ENCODE data around the gene ARSI.

ARSI gene

DNA sequence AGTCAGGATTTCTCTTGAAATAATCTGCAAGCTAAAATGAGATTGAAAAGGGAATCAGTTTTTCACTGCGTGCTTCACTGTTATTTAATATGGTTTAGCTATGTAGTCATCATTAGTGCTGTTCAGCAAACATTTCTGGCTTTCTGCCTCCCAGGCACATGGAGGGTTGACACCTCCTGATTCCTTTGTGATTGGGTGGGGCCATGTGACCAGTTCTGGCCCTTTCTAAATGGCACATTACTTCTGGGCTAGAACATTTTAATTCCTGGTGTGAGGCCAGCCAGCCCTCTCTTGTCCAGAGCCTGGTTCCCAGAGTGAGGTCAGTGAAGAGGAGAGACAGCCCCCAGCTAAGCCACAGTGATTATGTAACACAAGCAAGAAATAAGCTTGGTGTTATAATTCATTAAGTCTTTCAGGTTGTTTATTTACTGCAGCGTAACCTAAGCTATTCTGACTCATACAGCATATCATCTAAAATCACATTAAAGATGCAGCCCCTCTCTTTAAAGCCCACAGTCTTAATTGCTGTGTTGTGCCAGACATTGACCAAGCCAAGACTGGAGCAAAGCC lies 17.4 kb upstream of the ARSI start (continued):
- TF ChIP-seq, protein P1, sequence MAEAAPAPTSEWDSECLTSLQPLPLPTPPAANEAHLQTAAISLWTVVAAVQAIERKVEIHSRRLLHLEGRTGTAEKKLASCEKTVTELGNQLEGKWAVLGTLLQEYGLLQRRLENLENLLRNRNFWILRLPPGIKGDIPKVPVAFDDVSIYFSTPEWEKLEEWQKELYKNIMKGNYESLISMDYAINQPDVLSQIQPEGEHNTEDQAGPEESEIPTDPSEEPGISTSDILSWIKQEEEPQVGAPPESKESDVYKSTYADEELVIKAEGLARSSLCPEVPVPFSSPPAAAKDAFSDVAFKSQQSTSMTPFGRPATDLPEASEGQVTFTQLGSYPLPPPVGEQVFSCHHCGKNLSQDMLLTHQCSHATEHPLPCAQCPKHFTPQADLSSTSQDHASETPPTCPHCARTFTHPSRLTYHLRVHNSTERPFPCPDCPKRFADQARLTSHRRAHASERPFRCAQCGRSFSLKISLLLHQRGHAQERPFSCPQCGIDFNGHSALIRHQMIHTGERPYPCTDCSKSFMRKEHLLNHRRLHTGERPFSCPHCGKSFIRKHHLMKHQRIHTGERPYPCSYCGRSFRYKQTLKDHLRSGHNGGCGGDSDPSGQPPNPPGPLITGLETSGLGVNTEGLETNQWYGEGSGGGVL (tag by site-specific recombination; IDR thresholded peaks at IDR 0.05) = no peak
- TF ChIP-seq ZNF600 (tag by site-specific recombination; IDR thresholded peaks at IDR 0.05) (peak; percentile 53), ZNF324 (tag by site-specific recombination; IDR thresholded peaks at IDR 0.05) (0 out of 2 replicates have a peak, but pooled peaks have one; percentile 30), ZNF621 (tag by site-specific recombination; IDR thresholded peaks at IDR 0.05) (no peak), KLF1 (tag by site-specific recombination; IDR thresholded peaks at IDR 0.05) (no peak), ZFP69B (tag by site-specific recombination; IDR thresholded peaks at IDR 0.05) (peak; percentile 72), ZNF391 (tag by site-specific recombination; IDR thresholded peaks at IDR 0.05; ENCODE audit: borderline replicate concordance, low read depth) (no peak; the same call in 1 of the 2 replicates), MEIS1 (CRISPR knock-in tag; IDR thresholded peaks at IDR 0.05; ENCODE audit: borderline replicate concordance) (no peak), ZBTB21 (tag by site-specific recombination; IDR thresholded peaks at IDR 0.05) (0 out of 2 replicates have a peak, but pooled peaks have one; percentile 11), ZNF354C (tag by site-specific recombination; IDR thresholded peaks at IDR 0.05; ENCODE audit: borderline replicate concordance, low read depth) (no peak), SCRT2 (tag by site-specific recombination; IDR thresholded peaks at IDR 0.05) (no peak), YY1 (tag by site-specific recombination; IDR thresholded peaks at IDR 0.05) (no peak), ZXDB (tag by site-specific recombination; IDR thresholded peaks at IDR 0.05) (no peak)
- TF ChIP-seq, protein P2, sequence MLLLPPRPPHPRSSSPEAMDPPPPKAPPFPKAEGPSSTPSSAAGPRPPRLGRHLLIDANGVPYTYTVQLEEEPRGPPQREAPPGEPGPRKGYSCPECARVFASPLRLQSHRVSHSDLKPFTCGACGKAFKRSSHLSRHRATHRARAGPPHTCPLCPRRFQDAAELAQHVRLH (tag by site-specific recombination; IDR thresholded peaks at IDR 0.05) = no peak
- TF ChIP-seq, protein P3, sequence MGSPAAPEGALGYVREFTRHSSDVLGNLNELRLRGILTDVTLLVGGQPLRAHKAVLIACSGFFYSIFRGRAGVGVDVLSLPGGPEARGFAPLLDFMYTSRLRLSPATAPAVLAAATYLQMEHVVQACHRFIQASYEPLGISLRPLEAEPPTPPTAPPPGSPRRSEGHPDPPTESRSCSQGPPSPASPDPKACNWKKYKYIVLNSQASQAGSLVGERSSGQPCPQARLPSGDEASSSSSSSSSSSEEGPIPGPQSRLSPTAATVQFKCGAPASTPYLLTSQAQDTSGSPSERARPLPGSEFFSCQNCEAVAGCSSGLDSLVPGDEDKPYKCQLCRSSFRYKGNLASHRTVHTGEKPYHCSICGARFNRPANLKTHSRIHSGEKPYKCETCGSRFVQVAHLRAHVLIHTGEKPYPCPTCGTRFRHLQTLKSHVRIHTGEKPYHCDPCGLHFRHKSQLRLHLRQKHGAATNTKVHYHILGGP (tag by site-specific recombination; IDR thresholded peaks at IDR 0.05) = no peak
- TF ChIP-seq, protein P4, sequence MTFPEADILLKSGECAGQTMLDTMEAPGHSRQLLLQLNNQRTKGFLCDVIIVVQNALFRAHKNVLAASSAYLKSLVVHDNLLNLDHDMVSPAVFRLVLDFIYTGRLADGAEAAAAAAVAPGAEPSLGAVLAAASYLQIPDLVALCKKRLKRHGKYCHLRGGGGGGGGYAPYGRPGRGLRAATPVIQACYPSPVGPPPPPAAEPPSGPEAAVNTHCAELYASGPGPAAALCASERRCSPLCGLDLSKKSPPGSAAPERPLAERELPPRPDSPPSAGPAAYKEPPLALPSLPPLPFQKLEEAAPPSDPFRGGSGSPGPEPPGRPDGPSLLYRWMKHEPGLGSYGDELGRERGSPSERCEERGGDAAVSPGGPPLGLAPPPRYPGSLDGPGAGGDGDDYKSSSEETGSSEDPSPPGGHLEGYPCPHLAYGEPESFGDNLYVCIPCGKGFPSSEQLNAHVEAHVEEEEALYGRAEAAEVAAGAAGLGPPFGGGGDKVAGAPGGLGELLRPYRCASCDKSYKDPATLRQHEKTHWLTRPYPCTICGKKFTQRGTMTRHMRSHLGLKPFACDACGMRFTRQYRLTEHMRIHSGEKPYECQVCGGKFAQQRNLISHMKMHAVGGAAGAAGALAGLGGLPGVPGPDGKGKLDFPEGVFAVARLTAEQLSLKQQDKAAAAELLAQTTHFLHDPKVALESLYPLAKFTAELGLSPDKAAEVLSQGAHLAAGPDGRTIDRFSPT (tag by site-specific recombination; IDR thresholded peaks at IDR 0.05) = 0 out of 2 replicates have a peak, but pooled peaks have one; percentile 16
- TF ChIP-seq, protein P5, sequence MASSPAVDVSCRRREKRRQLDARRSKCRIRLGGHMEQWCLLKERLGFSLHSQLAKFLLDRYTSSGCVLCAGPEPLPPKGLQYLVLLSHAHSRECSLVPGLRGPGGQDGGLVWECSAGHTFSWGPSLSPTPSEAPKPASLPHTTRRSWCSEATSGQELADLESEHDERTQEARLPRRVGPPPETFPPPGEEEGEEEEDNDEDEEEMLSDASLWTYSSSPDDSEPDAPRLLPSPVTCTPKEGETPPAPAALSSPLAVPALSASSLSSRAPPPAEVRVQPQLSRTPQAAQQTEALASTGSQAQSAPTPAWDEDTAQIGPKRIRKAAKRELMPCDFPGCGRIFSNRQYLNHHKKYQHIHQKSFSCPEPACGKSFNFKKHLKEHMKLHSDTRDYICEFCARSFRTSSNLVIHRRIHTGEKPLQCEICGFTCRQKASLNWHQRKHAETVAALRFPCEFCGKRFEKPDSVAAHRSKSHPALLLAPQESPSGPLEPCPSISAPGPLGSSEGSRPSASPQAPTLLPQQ (tag by site-specific recombination; IDR thresholded peaks at IDR 0.05) = peak; percentile 84
- TF ChIP-seq, protein P6, sequence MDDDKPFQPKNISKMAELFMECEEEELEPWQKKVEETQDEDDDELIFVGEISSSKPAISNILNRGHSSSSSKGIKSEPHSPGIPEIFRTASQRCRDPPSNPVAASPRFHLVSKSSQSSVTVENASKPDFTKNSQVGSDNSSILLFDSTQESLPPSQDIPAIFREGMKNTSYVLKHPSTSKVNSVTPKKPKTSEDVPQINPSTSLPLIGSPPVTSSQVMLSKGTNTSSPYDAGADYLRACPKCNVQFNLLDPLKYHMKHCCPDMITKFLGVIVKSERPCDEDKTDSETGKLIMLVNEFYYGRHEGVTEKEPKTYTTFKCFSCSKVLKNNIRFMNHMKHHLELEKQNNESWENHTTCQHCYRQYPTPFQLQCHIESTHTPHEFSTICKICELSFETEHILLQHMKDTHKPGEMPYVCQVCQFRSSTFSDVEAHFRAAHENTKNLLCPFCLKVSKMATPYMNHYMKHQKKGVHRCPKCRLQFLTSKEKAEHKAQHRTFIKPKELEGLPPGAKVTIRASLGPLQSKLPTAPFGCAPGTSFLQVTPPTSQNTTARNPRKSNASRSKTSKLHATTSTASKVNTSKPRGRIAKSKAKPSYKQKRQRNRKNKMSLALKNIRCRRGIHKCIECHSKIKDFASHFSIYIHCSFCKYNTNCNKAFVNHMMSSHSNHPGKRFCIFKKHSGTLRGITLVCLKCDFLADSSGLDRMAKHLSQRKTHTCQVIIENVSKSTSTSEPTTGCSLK (tag by site-specific recombination; IDR thresholded peaks at IDR 0.05) = no peak
- TF ChIP-seq, protein P7, sequence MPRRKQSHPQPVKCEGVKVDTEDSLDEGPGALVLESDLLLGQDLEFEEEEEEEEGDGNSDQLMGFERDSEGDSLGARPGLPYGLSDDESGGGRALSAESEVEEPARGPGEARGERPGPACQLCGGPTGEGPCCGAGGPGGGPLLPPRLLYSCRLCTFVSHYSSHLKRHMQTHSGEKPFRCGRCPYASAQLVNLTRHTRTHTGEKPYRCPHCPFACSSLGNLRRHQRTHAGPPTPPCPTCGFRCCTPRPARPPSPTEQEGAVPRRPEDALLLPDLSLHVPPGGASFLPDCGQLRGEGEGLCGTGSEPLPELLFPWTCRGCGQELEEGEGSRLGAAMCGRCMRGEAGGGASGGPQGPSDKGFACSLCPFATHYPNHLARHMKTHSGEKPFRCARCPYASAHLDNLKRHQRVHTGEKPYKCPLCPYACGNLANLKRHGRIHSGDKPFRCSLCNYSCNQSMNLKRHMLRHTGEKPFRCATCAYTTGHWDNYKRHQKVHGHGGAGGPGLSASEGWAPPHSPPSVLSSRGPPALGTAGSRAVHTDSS (tag by site-specific recombination; IDR thresholded peaks at IDR 0.05) = no peak
- TF ChIP-seq, protein P8, sequence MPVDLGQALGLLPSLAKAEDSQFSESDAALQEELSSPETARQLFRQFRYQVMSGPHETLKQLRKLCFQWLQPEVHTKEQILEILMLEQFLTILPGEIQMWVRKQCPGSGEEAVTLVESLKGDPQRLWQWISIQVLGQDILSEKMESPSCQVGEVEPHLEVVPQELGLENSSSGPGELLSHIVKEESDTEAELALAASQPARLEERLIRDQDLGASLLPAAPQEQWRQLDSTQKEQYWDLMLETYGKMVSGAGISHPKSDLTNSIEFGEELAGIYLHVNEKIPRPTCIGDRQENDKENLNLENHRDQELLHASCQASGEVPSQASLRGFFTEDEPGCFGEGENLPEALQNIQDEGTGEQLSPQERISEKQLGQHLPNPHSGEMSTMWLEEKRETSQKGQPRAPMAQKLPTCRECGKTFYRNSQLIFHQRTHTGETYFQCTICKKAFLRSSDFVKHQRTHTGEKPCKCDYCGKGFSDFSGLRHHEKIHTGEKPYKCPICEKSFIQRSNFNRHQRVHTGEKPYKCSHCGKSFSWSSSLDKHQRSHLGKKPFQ (tag by site-specific recombination; IDR thresholded peaks at IDR 0.05) = no peak

All from HEK293 (cell line).